Measurements from ENCODE around the gene PCSK6. TPM values are rescaled to one million over a fixed set of nuclear protein-coding genes. Genes with fewer than 3 reads are reported as not detected.

PCSK6 gene
- polyA plus RNA-seq, 12 donors = 7.7 to 28.6 (median 10.9) TPM; not detected in 1

DNA sequence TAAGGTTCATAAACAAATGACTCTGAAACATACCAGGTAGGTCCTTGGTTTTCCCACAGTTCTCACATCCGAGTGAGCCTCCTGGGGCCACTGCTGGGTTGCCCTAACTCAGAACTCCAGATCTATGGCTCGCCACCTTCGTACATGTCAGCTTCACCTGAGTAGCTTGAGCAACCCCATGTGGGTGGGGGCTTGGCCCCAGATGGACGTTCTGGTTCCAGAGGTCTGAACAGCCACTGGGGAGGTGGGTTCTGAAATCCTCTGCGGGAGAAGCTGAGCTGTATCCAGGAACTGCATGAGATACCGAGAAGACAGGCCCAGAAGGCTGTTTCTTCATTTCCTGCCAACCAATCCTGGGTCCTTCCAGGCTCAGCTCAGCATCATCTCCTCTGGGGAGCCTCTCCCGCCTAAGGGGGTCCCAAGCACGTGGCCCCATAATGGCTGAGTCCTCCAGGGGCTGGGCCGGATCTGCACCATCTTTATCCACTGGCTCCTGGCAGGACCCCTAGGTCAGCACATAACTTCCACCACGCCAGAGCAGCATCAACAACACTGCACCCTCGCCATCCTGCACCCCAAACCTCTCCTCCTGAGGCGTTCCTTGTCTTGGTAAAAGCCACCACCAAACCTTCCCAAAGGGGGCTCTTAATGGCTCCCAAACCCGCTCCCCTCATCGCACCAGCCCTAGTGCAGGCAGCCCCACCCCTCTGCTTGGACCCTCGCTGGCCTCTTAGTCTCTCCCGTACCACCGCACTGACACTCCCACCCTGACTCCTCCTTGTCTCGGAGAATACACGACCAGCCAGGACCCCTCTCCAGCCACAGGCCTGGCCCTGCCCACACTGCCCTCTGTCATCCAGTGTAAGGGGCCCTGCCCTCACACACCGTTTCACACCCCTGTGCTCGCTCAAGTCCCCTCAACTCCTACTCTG lies 39.8 kb downstream of the PCSK6 start:
- no peak for DNase-seq

DNA sequence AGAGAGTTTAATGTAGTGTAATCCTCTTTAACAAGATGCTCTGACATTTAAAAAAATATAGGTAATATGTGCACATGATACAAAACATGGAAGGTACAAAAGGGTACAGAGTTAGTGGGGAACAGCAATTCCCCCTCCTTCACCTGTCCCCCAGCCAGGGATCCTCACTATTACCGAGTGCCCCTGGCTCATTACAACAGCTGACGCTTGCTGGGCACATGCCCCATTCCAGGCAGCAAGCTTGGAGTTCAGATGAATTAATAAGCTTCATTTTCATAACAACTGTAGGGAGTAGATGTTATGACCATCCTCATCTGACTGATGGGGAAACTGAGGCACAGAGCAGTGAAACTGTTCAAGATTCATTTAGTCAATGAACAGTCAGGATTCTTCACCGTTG lies 41.2 kb downstream of the PCSK6 start:
- no peak for DNase-seq

- DNase-seq = no peak
Observed at GRCh38 chr15:101447561-101448071, 41.9 kb downstream of the PCSK6 start.

DNA sequence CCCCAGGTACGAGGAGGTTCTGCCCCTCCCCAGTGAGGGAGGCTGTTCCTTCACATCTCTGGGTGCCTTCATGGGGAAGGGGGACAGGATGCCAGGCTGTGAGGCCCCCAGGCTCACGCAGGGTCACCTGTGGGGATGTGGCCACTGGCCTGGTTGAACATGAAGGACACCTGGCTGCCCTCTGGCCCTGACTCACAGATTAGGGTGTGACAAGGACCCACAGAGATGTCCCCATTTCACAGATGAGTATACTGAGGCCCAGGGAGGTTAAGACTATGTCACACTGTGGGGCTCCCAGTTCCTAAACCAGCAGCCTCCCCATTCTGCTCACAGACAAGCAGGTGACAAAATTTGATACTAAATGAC lies 42.4 kb downstream of the PCSK6 start:
- DNase-seq = no peak

- DNase-seq = no peak
Observed at GRCh38 chr15:101446518-101447167, 42.9 kb downstream of the PCSK6 start.

DNA sequence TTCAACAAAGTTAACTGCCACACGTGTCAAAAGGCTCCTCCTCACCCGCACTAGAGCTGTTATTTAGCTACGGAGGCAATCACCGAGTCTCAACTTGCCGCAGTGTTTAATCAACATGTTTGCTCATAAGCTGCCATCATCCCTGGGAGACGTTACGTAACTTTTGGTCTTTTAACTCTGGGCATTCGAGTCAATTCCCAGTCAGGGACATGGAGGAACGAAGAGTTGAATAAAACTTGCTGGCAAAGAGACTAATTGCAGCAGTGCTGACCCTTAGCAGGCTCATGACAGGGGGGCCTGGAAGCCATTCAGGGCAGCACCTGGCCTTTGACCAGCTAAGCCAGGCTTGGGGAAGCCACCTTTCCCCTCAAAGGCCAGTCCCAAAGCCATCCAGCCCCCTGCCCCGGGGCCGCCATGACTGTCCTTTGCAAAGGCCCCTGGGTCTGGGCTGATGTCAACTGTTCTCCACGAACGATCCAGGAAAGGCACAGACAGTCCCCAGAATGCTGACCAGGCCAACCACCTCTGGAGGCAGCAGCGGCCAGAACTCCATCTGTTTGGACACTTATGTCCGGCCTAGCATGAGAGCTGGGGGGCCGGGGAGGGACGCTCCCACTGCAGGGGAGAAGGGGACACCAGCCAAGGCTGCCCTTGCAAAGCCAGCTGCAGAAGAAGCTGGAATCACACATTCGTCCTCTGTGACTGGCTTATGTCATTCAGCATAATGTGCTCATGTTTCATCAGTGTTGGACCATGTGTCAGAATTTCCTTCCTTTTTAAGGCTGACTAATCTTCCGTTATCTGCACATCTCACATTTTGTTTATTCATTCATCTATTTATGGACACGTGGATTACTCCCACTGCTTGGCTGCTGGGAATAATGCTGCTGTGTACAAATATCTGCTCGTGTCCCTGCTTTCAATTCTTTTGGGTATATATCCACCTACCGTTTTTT lies 43.7 kb downstream of the PCSK6 start:
- no peak for DNase-seq

- no peak for DNase-seq
Observed at GRCh38 chr15:101444807-101445508, 44.5 kb downstream of the PCSK6 start.

GRCh38 chr15:101444015-101444414 lies 45.5 kb downstream of the PCSK6 start:
- DNase-seq = no peak

DNA sequence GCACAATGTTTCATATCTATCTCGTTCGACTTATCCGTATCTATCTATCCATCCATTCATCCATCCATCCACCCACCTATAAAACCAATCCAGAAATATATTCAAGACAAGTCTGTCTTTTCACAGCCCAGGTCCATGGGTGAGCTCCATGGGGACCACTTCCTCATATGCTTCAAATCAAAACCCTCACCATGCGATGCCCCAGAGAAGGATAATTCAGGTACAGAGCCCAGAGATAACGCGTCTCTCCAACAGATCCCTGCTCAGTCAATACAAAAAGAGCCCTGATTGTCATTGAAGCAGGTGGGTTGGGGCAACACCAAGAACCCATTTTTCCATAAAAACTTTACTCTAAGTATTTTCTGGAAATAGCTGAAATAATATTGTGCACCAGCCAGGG lies 47.2 kb downstream of the PCSK6 start:
- no peak for DNase-seq

- DNase-seq = no peak
Observed at GRCh38 chr15:101441696-101442095, 47.8 kb downstream of the PCSK6 start.

DNA sequence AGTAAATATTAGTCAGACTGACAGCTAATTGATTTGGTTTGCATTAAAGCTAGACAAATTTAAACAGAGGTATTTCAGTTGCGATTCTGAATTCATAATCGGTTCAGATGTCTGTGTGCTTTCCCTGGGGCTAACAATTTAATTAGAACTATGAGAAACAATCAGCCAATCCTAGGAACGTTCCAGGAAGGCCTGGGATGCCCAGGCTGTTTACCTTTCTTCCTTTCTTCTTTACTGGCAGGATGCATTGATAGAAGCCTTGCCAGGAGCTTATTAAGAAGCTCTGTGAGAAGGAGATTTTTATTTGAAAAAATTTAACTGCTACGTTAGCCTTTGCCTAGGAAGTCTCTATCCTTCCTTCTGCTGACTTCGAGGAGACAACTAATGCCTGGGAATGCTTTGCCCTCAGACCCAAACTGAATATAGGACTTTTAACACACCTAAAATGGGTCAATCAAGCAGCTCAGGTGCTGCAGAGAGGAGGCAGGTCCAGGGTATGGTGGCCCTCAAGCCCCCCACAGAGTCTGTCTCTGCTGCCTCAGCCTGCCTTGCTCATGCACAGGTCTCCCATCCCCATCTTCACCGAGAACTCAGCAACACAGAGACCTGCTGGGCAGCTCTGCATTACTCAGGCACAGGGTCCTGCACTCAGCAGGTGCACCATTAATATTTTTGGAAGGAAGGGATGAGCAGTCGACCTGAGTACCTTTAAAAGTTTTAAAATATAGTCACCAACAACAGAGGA lies 48.5 kb downstream of the PCSK6 start:
- no peak for DNase-seq

DNA sequence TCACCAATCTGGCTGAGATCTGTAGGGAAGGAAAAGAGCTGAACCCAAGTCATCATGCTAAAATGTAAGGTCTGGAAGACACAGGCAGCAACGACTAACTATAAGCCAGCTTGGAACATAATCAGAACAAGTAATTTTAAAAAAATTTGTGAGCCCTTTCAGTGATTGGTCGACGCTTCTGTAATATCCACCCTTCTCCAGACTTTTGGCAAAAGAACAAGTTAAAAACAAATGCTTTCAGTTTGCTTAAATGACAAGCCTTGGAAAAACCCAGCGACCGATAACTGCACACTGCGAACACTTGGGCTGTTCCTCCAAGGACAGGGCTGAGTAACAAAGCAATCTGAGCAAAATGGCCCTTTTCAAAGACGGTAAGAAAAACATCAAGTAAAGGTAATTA lies 49.6 kb downstream of the PCSK6 start:
- DNase-seq = peak; percentile 85

DNA sequence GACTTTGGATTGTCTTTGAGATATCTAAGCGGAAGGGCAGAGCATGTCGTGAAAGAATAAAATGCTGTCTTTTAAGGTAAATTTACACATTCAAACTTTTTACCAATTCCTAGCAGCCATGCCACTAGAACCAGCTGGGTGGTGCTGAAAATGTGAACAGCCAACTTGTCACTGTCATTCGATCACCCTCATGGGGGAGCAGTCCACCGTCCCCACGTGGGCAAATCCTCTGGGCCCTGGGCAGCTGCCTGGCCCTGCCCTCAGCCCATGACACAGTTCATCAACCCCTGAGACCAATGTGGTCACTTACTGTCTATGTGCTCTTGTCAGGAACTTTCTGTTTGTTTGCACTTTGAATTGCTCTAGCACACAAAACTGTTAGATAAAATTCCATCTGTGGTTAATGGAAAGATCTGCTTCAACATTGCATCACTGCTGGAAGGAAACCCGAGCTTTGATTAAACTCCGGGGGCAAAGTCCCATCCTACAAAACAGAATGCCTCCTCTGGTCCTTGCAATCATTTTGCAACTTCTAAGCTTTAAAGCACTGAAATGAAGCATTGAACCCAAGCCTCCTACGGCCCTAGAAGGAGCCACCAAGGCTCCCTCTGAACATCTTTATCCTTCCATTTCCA lies 50.1 kb downstream of the PCSK6 start:
- peak; percentile 66 for DNase-seq

- no peak for DNase-seq
Observed at GRCh38 chr15:101438482-101439284, 50.8 kb downstream of the PCSK6 start.

GRCh38 chr15:101437618-101438481 lies 51.7 kb downstream of the PCSK6 start:
- DNase-seq = no peak

DNA sequence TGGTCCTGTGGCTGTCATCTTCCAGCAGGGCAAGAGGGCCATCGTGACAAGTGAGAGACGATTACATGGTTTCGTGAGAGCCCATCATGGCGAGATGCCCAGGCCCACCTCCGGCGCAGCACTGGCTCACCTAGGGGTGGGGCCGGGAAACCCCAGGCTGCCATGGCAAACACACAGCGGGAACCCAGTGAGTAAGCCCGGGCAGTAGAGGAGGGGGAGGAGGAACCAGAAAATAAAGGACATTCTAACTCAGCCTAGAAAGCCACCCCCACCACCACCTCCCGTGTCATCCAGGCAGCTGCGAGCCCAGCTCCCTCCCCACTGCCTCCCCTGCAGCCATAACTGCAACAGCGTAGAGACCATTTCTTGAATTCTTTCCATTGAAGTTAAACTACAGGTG lies 52.3 kb downstream of the PCSK6 start:
- no peak for DNase-seq

GRCh38 chr15:101436526-101436925 lies 53.0 kb downstream of the PCSK6 start:
- DNase-seq = no peak

- DNase-seq = no peak
Observed at GRCh38 chr15:101435761-101436160, 53.7 kb downstream of the PCSK6 start.

All from muscle of arm (tissue), 12 donors.